Middle frontal gyrus (tissue), 1 donor: Measurements from ENCODE around the gene HOXA7.

ENCODE experiments used
- DNase-seq: peaks from one replicate; pipeline ENCODE4 v3.0.0-alpha.2; 2015; ENCODE audit warnings: low spot score; ENCODE audit errors: extremely low spot score

HOXA7 gene

DNA sequence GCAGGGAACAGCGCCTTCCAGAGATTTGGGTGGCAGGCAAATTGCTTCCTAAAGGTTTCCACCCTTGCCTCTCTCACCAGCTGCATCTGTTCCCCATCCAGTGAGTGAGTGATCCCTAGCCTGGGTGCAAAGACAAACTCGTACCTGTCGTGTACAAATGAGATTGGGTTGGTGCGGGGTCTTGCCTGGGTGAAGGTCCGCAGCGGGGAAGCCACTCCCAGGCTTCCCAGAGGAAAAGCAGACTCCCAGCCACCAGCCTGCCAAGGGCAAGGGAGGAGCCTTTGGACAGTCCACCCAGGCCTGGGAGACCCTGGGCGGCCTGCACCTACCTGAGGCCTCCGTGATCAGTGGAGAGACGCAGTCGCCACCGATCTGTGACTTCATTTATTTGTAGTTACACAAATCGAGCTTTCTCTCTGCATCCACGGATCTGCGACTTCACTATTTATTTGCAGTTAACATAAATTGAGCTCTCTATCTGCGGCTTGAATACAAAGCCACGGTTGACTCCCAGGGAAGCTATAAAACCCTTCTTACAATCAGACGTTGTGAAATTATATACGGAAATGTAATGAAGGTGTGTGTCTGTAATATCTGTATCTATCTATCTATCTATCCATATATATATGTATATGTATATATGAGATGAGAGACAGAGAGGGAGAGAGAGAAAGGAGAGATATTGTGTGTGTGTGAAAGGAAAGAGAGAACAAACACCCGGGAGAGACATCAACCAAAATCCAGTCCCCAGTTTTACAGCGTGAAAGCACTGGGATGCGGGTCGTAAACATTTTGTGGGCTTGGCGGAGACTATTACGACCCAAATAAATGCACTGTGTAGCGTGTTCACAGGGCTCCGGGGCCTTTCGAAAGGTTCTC lies 3.0 kb upstream of the HOXA7 start:
- DNase-seq: no peak

DNA sequence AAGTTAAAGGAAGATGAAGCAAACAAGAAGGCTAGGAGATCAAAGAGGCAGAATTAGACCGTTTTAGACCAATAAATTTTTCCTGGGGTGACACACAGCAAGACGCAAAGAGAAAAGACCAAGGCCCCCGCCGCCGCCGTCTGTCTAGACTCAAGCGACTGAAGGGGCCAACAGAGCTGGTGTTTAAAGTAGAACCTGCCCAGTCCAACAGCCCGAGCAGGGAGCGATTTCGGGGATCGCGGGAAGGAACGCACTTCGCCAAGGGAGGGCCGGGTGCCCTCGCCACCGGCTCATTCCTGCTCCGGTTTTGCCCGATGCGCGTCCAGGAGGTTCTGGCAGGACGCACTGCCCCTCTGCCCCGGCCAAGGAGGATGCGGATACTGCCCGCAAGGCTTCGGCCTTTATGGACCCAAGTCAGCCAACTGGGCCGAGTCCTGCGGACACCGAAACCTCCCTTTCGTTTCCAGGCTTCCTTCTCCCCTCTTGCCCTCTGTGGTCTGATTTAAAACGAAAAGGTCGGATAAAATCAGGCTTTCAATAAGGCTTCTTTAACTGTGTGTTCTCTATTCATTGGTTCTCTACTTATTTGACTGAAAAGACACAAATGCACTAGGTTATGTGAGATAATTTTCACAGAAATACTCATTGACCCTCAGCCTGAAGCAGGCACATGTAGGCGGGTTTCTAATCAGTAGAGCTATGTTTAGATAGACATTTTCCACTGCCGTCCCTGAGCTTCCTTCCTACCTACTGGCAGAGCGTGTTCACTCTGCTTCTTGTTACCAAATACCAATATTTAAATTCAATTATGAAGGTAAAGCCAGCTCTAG lies 2.2 kb upstream of the HOXA7 start:
- no peak for DNase-seq

GRCh38 chr7:27157702-27158431 lies 1.4 kb upstream of the HOXA7 start:
- DNase-seq: no peak

DNA sequence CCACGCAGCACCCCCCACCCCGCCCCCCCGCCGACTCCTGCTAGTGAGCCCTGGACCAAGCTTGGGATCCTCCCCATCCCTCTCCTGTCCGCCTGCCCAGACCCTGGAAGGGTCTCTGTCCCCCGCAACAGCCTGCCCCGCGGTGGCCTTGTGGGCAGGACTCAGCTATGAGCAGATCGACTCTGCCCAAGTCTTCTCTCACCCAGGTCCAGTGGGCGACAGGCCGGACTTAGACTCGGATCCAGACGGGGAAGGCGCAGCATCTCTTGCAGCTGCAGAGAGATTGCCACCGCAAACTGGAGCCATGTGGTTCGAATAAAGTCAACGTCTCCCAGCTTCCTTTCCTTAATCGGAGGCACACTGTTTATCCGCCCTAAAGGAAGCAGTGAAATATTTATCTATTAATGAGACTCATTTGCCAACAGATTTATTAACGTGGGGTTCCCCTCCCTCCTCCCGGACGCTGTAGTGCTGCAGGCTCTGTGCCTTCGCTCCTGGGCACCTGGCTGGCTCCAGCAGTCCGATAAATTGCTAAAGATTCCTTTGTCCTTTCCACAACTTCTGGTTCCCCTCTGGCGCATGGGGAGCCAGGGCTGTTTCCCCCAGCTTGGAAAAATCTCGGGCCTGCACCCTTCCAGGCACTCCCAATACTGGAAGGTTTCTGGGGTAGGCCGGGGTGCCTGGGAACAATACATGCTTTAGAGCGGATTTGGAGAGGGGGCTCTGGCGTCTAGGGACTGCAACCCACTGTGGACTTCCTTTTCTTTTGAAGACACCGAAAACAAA lies 634 bp upstream of the HOXA7 start:
- no peak for DNase-seq

GRCh38 chr7:27155816-27156507 lies 513 bp downstream of the HOXA7 start:
- DNase-seq: no peak

DNA sequence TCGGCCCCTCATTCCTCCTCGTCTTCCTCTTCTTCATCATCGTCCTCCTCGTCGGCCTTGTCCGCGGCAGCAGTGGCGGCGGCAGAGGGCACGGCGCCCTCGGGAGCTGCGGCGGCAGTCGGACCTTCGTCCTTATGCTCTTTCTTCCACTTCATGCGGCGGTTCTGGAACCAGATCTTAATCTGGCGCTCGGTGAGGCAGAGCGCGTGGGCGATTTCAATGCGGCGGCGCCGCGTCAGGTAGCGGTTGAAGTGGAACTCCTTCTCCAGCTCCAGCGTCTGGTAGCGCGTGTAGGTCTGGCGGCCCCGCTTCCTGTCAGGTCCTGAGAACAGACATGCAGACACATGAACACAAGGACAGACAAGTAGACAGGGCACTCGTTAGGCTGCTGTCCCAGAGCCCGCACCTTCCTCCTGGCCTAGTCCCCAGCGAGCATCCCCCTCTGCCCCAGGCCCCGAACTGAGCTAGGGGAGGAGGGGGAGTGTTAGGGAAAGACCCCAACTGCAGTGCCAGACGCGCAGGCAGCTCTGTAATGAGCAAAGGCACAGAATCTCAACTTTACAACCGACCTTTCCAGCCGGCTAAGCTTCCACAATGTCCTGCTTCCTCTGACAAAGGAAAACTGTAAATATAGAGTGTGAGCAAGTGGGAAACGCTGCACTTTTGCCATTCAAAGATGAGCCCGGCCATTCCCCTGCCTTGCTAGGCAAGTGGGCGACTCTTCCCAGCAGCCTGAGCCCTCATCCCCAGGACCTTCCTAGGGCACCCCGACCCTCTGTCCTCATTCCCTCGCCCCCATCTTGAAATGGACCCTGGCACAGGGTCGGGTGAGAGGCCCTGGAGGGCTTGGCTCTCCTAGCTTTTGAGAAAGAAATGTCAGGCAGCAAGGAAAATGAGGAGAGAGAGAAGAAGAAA lies 1.3 kb downstream of the HOXA7 start:
- no peak for DNase-seq

GRCh38 chr7:27154369-27154768 lies 2.1 kb downstream of the HOXA7 start:
- DNase-seq: no peak

DNA sequence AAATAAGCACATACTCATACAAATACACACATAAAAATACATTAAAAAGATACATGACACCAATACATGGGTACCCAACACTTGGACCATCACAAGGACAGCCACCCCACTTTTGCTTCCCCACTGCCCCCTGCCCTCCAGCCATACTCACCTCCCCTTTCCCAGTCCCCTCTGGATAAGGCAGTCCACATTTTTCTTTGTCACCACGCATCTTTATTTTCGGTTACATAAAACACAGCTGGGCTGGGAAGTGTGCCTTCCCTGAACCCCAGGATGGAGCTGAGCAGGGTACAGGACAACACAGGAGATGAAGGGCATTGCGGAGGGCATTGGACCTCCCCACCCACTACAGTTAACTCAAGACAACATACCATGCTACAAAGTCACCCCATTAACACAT lies 2.9 kb downstream of the HOXA7 start:
- no peak for DNase-seq

DNA sequence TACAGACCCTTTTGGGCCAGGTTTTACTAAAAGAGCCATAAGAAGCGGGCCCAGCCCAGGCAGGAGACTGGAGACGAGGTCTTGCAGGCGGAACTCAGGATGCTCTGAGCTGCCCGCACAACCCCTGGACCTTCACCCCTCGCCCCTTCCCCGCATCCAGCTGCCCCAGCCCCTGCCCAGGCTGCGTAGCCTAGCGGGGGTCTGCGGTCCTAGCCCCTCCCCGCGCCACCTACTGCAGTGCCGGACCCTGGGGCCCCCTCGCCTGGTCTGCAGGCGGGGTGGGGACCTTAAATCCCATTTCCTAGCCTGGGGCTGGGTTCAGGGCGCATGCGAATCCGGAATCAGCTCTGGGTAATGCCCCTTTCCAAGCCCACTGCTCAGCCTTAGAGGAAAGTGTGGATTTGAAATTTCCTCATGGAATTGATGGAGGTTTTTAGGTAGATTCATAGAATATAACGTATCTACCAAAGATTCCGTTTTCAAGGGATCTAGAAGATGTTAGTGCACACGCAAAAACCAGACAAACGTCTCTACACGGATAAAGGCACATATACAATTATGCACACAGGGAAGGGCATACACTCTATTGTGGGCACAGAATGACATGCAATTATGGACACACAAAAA lies 3.5 kb downstream of the HOXA7 start:
- no peak for DNase-seq

GRCh38 chr7:27151931-27152815 lies 4.3 kb downstream of the HOXA7 start, which contains the start of gene HOXA3:
TSS of gene HOXA3 (minus strand) at chr7:27152583. CDS start at chr7:27110640, 41,943 bp downstream.
- DNase-seq: no peak

GRCh38 chr7:27151341-27151930 lies 5.0 kb downstream of the HOXA7 start:
- DNase-seq: no peak

DNA sequence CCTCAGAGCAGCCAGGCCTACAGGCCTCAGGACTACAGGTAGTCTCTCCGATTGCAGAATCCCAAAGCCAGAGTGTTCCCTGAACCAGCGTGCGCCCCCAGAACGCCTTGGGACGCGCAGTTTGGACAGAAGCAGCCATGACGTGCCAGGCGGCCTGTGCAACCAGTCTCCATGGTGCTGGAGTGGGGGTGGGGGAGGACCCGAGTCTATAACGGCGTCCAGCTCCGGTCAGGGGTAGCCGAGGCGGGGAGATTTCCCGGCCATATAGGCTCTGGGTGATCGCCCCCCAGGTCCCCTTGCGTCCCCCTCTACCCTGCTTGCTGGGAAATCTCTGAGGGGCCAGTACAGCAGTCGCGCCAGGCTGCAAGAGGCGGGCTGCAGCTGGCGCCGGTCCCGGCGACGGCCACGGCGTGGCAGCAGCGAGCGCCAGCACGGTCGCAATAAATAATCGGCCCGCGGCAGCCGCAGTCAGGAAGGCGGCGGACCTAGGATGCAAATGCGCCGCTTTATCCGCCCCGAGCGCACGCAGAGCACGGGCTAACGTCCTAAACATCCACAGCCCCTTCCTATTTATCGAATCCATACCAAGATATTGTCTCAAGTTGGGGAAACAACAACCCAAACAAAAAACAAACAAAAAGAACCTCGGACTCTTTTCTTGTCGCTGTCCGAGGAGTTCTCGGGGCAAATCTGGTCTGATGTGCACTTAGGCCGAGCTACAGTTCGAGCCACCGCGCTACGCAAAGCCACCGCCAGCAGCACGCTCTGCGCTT lies 5.7 kb downstream of the HOXA7 start:
- no peak for DNase-seq

- DNase-seq: no peak
Measured at GRCh38 chr7:27149842-27150567, 6.5 kb downstream of the HOXA7 start.

- DNase-seq: no peak
Measured at GRCh38 chr7:27148756-27149641, 7.5 kb downstream of the HOXA7 start.
